NCI-H510A treated with DMSO at 0.1 percent for 48 hours (cell line): Measurements from ENCODE around the gene RBL1.
"Not testable (repeated sequence)": the region's sequence is repeated elsewhere in the genome, so short reads cannot be mapped to it uniquely, and the experiment has no call there.

Experiments used
- DNase-seq: peaks from one replicate; lab custom pipeline; 2025; lab: John Stamatoyannopoulos, UW

Gene RBL1

DNA sequence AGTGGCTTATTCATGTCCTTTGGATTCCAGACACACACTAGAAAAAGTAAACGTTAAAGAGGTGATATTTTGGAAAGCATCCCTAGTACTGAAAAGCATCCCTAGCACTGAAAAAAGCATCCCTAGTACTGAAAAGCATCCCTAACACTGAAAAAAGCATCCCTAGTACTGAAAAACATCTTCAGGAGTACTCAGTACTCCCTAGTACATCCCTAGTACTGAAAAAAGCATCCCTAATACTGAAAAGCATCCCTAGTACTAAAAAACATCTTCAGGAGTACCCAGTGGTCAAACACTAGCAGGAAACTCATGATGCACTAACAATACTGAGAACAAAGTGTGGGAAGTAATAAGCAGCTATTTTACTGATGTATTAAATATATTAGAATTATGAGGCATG is 98.7 kb downstream of the RBL1 start:
- DNase-seq = no peak

- not testable (repeated sequence) for DNase-seq
These were observed 101.6 kb downstream of the RBL1 start for GRCh38 chr20:36994221-36994620.

DNA sequence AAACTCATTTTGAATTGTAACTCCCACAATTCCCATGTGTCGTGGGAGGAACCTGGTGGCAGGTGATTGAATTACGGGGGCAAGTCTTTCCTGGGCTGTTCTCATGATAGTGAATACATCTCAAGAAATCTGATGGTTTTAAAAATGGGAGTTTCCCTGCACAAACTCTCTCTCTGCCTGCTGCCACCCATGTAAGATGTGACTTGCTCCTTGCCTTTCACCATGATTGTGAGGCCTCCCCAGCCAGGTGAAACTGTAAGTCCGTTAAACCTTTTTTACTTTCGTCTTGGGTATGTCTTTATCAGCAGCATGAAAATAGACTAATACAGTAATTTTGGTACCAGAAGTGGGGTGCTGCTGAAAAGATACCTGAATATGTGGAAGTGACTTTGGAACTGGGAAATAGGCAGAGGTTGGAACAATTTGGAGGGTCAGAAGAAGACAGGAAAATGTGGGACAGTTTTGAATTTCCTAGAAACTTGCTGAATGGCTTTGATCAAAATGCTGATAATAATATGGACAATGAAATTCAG is 102.9 kb downstream of the RBL1 start:
- DNase-seq = no peak

DNA sequence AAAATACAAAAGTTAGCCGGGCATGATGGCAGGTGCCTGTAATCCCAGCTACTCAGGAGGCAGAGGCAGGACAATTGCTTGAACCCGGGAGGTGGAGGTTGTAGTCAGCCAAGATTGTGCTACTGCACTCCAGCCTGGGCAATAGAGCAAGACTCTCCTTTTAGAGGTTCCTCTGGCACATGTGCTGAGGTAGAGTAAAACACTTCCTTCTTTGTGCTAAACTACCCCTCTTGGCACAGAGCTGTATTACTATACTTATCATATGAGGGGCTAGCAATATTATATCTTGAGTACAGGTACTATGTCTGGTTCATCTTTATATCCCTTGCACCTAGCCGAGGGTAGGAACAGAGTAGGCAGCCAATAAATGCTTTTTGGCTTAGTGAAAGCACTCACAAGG is 104.1 kb downstream of the RBL1 start:
- no peak for DNase-seq

DNA sequence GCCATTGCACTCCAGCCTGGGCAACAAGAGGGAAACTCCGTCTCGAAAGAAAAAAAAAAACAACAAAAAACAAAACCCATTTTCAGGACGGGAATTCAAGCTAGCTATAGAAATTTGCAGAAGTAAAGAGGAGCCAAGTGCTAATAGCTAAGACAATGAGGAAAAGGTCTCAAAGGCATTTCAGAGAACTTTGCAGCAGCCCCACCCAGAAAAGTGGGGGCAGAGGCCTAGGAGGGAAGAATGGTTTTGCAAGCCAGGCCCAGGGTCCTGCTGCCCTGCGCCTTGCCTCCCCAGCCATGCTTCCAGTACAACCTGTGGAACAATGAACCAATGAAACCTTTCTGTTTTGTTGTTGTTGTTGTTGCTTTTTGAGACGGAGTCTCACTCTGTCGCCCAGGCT is 106.0 kb downstream of the RBL1 start:
- no peak for DNase-seq

- no peak for DNase-seq
These were observed 107.3 kb downstream of the RBL1 start for GRCh38 chr20:36988494-36988966.

- DNase-seq = no peak
These were observed 111.5 kb downstream of the RBL1 start for GRCh38 chr20:36984257-36984638.

DNA sequence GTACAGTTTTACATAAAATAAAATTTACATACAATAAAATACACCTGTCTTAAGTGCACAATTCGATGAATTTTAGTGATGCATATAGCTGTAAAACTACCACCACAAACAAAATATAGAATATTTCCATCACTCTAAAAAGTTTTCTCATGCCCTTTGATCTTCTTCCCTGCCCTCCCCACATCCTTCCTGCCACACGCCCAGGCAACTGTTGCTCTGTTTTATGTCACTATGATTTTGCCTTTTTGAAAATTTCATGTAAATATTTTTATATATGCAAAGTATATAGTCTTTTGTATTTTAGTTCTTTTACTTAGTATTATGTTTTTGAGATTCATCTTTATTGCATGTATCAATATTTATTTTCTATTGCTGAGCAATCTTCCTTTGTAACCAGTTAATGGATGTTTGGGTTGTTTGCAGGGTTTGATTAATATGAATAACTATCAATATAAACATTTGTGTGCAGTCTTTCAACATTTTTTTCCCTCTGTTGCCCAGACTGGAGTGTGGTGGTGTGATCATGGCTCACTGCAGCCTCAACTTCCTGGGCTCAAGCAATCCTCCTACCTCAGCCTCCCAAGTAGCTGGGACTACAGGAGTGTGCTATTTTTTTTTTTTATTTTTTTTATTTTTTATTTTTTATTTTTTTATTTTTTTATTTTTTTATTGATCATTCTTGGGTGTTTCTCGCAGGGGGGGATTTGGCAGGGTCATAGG is 120.5 kb downstream of the RBL1 start:
- DNase-seq = no peak

DNA sequence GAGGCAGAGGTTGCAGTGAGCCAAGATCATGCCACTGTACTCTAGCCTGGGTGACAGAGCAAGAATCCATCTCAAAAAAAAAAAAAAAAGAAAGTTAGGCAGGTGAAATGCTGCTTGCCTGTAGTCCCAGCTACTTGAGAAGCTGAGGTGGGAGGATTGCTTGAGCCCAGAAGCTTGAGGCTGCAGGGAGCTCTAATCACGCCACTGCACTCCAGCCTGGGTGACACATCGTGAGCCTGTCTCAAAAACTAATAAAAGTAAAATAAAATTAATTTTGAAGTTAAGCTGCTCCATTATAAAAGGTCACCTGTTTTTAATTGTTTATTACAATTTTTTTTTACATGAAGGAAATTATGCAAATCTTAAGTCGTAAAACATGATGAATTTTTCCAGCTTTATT is 121.1 kb downstream of the RBL1 start:
- no peak for DNase-seq

DNA sequence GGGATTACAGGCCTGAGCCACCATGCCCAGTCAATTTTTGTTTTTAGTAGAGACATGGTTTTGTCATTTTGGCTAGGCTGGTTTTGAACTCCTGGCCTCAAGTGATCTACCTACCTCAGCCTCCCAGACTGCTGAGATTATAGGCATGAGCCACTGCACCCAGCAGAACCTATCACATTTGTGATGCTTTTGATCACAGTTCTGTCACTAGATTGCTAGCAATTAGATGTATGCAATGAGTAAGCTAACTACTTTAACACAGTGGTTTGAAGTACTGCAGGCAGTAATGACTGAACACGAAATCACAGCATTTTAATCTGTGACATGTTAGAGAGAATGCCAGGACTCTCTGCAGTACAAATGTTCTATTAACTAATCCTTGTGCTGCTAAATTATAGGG is 124.7 kb downstream of the RBL1 start:
- DNase-seq = no peak

DNA sequence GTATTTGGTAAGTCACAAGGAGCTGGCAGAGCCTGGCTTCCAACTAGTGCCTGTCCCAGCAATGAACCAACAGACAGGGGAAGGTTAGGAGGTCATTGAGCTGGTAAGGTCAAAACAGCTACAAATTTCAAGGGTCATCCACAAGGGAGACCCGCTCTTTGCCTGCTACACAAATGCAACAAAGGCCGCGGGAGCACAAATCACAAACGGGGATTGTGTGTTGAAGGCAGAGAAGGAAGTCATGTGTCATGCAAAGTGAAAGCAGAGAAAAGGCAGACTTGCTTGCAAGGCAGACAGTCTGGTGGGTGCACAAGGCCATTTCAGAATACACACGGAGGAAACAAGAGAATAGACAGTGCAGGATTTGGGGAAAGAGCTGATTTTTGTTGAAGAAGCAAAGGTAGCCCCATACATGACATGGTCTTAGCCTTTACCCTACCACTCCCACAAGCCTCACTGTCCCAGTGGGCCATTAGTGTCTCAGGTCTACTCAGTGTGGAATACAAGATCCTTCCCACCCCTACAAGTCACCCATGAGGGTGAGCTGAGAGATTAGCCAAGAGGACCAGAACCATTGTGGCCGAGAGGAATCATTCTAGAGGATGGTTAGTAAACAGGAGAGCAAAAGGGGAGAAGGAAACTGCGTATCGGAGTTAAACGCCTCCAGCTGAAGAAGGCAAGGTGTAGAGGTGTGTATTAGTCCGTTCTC is 126.2 kb downstream of the RBL1 start:
- no peak for DNase-seq

GRCh38 chr20:36969051-36969450 is 126.7 kb downstream of the RBL1 start:
- DNase-seq = no peak

GRCh38 chr20:36967636-36968035 is 128.2 kb downstream of the RBL1 start:
- no peak for DNase-seq

- not testable (repeated sequence) for DNase-seq
These were observed 128.8 kb downstream of the RBL1 start for GRCh38 chr20:36966965-36967364.

GRCh38 chr20:36962354-36962941 is 133.3 kb downstream of the RBL1 start:
- DNase-seq = not testable (repeated sequence)

DNA sequence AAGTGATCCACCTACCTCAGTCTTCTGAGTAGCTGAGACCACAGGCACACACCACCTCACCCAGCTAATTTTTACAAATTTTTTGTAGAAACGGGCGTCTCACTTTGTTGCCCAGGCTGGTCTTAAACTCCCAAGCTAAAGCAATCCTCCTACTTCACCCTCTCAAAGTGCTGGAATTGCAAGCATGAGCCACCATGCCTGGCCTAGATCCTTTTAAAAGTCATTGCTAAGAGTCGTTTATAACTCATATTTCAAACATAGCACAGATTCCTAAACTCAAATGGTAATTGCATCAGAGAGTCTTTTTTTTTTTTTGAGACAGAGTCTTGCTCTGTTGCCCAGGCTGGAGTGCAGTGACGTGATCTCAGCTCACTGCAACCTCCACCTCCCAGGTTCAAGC is 136.6 kb downstream of the RBL1 start:
- DNase-seq = no peak

- no peak for DNase-seq
These were observed 137.7 kb downstream of the RBL1 start for GRCh38 chr20:36957875-36958667.

GRCh38 chr20:36956674-36957073 is 139.1 kb downstream of the RBL1 start:
- DNase-seq = no peak

DNA sequence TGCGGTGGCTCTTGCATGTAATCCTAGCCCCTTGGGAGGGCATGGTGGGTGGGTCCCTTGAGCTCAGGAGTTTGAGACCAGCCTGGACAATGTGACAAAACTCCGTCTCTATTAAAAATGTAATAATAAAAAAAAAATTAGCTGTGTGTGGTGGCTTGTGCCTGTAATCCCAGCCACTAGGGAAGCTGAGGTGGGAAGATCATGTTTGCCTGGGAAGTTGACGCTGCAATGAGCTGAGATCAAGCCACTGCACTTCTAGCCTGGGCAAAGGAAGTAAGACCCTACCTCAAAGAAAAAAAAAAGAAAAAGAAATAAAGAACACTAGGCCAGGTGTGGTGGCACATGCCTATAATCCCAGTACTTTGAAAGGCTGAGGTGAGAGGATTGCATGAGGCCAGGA is 139.8 kb downstream of the RBL1 start:
- DNase-seq = no peak

- DNase-seq = no peak
These were observed 143.6 kb downstream of the RBL1 start for GRCh38 chr20:36951979-36952738.

DNA sequence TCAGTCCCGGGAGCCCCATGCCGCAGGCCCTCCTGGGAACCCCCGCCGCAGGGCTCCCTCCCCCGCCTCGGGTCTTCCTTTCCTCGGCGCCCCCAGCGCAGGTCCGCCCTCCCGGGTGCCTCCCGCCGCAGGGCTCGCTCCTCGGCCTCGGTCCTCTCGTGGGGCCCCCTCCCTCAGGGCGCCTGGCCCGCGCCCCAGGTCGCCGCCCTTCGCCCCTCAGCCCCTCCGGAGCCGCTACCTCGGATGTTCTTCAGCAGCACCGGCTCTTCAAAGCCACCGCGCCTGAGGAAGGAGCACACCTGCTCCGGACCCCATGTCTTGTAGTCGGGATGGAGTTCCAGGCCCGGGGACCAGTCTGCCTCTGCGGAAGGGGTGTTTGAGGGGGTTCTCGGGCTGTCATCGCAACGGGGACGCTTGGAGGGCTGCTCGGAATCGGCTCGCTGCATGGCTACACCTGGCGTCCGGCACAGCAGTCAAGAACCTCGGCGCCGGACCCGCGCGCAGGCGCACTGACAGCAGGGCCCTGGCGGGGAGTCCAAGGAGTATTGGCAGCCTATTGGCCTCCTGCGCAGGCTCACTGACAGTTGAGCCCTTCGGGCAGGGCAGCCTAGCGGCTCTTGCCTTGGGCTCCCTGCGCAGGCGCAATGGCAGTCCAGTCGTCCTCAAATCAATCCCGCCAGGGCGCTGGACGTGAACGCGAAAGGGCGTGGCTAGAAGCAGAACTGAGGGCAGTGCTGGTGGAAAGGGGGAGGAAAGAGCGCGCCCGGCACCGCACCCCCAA is 144.4 kb downstream of the RBL1 start, which contains the start of gene SAMHD1:
Gene SAMHD1 (minus strand): TSS at position 511 of the 781 bp plus-strand sequence. CDS start 65 bp downstream, at position 446.
- peak; percentile 97 for DNase-seq
